Measurements from ENCODE around the gene BMPR1B.

Gene BMPR1B

DNA sequence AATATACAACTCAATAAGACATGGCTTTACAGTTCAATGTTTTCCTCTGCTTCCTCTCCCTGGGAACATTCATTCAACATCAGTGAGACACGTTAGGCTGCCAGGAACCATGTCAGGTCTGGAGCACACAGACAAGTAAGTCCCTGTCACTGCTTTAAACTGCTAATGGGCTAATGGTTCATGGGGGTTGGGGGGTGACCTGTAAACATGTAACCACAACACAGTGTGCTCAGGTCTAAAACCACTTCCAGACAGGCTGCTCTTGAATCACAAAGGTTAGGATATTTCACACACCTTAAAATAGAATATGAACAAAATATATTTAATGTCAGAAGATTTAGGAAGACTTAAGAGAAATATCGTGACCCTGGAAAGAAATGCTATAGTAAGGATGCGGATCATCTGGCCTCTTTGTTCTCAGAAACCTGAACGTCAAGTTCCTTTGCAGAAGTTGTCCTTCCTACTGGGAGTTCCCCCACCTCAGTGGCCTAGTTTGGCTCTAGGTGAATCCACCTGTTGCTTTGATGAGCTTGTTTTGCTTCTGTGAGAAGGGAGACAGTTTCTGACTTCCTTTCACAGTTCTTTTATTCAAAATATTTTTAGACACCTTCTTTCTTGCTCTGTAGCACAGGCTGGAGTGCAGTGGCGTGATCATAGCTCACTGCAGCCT is 431.1 kb downstream of the BMPR1B start:
- DNase-seq (ENCODE audit: low read depth): no peak
- TF ChIP-seq, protein P1, sequence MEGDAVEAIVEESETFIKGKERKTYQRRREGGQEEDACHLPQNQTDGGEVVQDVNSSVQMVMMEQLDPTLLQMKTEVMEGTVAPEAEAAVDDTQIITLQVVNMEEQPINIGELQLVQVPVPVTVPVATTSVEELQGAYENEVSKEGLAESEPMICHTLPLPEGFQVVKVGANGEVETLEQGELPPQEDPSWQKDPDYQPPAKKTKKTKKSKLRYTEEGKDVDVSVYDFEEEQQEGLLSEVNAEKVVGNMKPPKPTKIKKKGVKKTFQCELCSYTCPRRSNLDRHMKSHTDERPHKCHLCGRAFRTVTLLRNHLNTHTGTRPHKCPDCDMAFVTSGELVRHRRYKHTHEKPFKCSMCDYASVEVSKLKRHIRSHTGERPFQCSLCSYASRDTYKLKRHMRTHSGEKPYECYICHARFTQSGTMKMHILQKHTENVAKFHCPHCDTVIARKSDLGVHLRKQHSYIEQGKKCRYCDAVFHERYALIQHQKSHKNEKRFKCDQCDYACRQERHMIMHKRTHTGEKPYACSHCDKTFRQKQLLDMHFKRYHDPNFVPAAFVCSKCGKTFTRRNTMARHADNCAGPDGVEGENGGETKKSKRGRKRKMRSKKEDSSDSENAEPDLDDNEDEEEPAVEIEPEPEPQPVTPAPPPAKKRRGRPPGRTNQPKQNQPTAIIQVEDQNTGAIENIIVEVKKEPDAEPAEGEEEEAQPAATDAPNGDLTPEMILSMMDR (IDR thresholded peaks at IDR 0.05; ENCODE audit: insufficient read depth, low read depth, low read length, missing control alignments): no peak
- no peak overlapping the region for H3K4me3 ChIP-seq (ENCODE audit: low read length)

DNA sequence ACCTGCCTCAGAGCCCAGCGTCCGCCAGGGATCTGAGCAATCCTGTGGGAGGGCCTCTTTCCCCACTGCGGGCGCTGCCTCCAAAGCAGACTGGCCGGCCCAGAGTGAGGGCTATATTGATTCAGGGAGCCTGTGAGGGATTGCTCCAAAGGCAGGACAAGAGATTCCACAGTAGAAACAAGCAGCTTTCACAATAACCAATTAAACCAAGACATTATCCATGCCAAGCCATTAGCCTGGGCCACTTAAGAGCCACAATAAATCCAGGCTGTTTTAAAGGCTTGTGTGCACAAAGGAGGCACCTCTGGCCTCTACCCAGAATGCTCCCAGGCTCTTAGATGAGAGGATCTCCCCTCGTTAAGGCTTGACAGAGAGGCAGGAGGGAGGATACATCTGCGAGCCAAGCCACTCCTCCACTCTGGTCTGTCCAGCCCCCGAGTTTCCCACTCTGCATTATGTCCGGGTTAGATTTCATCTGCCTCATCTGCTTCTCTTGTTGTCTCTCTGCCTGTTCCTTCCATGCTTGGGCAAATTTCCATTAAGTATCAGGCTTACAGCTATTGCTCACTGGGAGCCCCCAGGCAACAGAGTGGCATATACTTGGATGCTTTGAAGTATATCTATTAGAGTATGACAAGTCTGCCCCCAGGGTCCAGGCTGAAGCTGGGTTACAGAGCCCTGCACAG is 433.1 kb downstream of the BMPR1B start:
- TF ChIP-seq, protein P1 (IDR thresholded peaks at IDR 0.05; ENCODE audit: insufficient read depth, low read depth, low read length, missing control alignments): no peak
- H3K4me3 ChIP-seq (ENCODE audit: low read length): no peak overlapping the region
- peak; percentile 27 for DNase-seq (ENCODE audit: low read depth)

DNA sequence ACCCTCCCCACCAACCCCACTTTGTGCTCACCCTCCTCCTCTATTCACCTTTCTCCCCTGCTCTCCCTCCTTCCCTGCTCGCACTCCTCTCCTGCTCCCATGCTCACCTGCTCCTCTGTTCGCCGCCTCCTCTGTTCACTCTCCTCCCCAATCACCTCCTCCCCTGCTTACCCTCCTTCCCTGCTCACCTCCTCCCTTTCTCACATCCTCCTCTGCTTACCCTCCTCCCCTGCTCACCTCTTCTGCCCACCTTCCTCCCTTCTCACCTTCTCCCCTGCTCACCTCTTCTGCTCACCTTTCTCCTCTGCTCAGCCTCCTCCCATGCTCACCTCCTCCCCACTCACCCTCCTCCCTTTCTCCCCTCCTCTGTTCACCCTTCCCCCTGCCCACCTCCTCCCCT is 433.8 kb downstream of the BMPR1B start:
- DNase-seq (ENCODE audit: low read depth): no peak
- TF ChIP-seq, protein P1 (IDR thresholded peaks at IDR 0.05; ENCODE audit: insufficient read depth, low read depth, low read length, missing control alignments): no peak
- no peak overlapping the region for H3K4me3 ChIP-seq (ENCODE audit: low read length)

DNA sequence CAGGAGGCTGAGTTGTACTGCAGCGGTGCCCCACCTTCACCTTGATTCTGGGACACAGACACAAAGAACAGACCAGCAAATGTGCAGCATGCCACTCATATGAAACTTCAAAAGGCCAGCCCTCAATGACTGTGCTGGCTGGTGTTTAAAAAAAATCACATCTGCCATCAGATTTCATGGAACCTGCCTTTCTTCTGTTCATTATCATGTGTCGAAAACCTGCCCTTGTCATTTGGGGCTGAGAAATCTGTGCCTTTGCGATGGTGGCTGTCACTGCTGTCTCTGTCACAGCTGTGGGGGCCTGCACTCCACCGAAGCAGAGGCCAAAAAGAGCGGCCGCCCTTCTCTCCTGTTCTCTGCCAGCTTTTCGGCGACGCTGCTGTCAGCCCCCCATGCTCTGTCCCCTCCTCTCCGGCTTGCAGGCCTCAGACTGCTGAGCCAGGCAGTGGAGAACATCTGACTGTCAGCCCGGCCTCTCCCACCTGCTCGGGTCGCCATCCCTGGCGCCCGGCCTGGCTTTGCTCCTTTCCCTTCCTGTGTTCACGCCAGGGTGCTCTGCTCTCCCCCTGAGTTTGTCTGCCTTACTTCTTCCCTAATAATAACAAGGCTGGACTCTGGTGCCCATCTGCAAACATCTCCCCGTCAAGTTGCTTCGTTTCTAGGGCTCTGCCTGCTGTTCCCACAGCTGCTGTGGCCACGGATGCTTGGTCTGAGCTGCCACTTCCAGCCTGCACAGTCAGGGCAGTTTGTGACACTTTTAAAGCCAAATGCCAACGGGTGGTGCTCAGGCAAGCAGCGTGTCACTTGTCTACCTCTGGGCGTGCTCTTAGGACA is 435.9 kb downstream of the BMPR1B start:
- no peak overlapping the region for H3K4me3 ChIP-seq (ENCODE audit: low read length)
- TF ChIP-seq, protein P1 (IDR thresholded peaks at IDR 0.05; ENCODE audit: insufficient read depth, low read depth, low read length, missing control alignments): no peak
- no peak for DNase-seq (ENCODE audit: low read depth)

DNA sequence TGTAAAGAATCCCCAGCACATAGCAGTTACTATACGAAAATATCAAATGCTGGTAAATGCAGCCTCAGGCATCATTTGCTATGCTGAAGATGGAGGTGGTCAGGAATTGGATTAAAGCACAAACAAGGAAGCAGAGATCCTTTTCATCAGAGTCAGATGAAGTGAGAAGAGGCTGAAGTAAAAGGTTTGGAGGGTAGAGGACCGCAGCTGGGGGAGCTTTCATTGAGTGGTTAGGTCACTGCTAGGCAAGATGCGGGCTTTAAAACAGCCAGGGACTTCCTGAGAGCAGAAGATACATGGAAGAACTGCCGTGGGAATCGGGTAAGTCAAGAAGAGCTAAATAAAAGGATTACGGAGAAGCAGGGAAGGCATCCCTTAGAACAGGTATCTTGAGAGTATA is 439.6 kb downstream of the BMPR1B start:
- DNase-seq (ENCODE audit: low read depth): no peak
- H3K4me3 ChIP-seq (ENCODE audit: low read length): no peak overlapping the region
- TF ChIP-seq, protein P1 (IDR thresholded peaks at IDR 0.05; ENCODE audit: insufficient read depth, low read depth, low read length, missing control alignments): no peak

DNA sequence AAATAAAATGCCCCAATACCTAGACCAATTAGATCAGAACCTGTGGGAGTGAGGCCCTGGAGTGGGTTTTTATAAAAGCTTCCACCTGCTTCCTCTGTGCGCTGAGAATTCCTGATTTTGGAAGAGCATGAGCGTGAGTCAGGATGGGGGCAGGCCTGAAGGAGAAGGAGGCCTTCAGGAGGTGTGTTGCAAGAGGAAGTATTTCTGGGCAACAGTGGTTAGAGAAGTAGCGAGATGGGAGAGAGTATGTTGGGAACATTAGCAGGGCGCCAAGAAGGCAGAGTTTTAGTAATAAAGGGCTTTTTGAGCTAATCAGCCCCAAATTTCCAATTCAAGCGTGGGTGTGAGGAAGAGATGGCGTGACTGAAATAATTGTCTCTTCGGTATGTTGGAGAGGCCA is 441.2 kb downstream of the BMPR1B start:
- DNase-seq (ENCODE audit: low read depth): no peak
- TF ChIP-seq, protein P1 (IDR thresholded peaks at IDR 0.05; ENCODE audit: insufficient read depth, low read depth, low read length, missing control alignments): no peak

More for the DNA sequence above, 441.2 kb downstream of the BMPR1B start:
- no peak overlapping the region for H3K4me3 ChIP-seq (ENCODE audit: low read length)
